Neural cell (in vitro differentiated cells): ENCODE results near the gene USP9X. TPM values are rescaled to one million over a fixed set of nuclear protein-coding genes. Genes with fewer than 3 reads are reported as not detected.
"Not testable (repeated sequence)": the region's sequence is repeated elsewhere in the genome, so short reads cannot be mapped to it uniquely, and the experiment has no call there.

Experiments used
- H2AFZ ChIP-seq: fragments of 200-600, 300-800 bp; sonication (generic), shearing (Covaris generic); 2 replicates; pipeline ENCODE4 v1.6.0; 2014; ENCODE audit warnings: low read depth, mild to moderate bottlenecking, antibody characterized with exemption, low read length, moderate library complexity
- H3F3A ChIP-seq: fragments of 200-600 bp; shearing (Covaris generic); 2 replicates; pipeline ENCODE4 v1.6.1; 2016; ENCODE audit warnings: mild to moderate bottlenecking, moderate library complexity, mixed read lengths, antibody characterized with exemption, low read length; ENCODE audit not compliant: insufficient read depth, poor library complexity, severe bottlenecking
- H3K27ac ChIP-seq: fragments of 200-600, 300-800 bp; sonication (generic), shearing (Covaris generic); 2 replicates; pipeline ENCODE4 v1.5.1; 2014; ENCODE audit warnings: mild to moderate bottlenecking, low read length, moderate library complexity
- H3K27me3 ChIP-seq: fragments of 300-800, 200-600 bp; sonication (generic), shearing (Covaris generic); 2 replicates; pipeline ENCODE4 v1.6.0; 2014; ENCODE audit warnings: mild to moderate bottlenecking, low read depth, low read length, moderate library complexity; ENCODE audit not compliant: insufficient read depth
- H3K36me3 ChIP-seq: fragments of 300-800, 200-600 bp; sonication (generic), shearing (Covaris generic); 2 replicates; pipeline ENCODE4 v1.5.1; 2014; ENCODE audit warnings: mild to moderate bottlenecking, antibody characterized with exemption, low read length, moderate library complexity; ENCODE audit not compliant: insufficient read depth
- H3K4me2 ChIP-seq: fragments of 300-800, 200-600 bp; sonication (generic), shearing (Covaris generic); 2 replicates; pipeline ENCODE4 v1.6.0; 2014; ENCODE audit warnings: mild to moderate bottlenecking, low read length
- H3K4me3 ChIP-seq: fragments of 300-800, 200-600 bp; sonication (generic), shearing (Covaris generic); 2 replicates; pipeline ENCODE4 v1.5.1; 2014; ENCODE audit warnings: mild to moderate bottlenecking, low read length, moderate library complexity
- H3K79me2 ChIP-seq: fragments of 200-600 bp; shearing (Covaris generic); replicated peaks from 2 replicates; pipeline ENCODE4 v1.6.0; 2014; ENCODE audit warnings: mild to moderate bottlenecking, low read length, moderate library complexity; ENCODE audit not compliant: insufficient read depth
- H3K9ac ChIP-seq: fragments of 300-800, 200-600 bp; sonication (generic), shearing (Covaris generic); 2 replicates; pipeline ENCODE4 v1.6.1; 2016; ENCODE audit warnings: mild to moderate bottlenecking, low read length, mixed read lengths
- H3K9me2 ChIP-seq: fragments of 200-600 bp; shearing (Covaris generic); 2 replicates; pipeline ENCODE4 v1.6.1; 2016; ENCODE audit warnings: mild to moderate bottlenecking, low read length, mixed read lengths; ENCODE audit not compliant: insufficient read depth
- H3K9me3 ChIP-seq: fragments of 200-600, 300-800 bp; sonication (generic), shearing (Covaris generic); 2 replicates; pipeline ENCODE4 v1.6.1; 2016; ENCODE audit warnings: mild to moderate bottlenecking, mixed run types, low read length, moderate library complexity, mixed read lengths
- H4K20me1 ChIP-seq: fragments of 200-600 bp; shearing (Covaris generic); 2 replicates; pipeline ENCODE4 v1.6.1; 2016; ENCODE audit warnings: mild to moderate bottlenecking, mixed run types; ENCODE audit not compliant: insufficient read depth
- EP300 ChIP-seq: fragments of 450-650 bp; conservative IDR thresholded peaks from 2 replicates; pipeline ENCODE4 v1.6.1; 2014; ENCODE audit warnings: antibody characterized with exemption, mild to moderate bottlenecking, moderate library complexity; ENCODE audit not compliant: poor library complexity, severe bottlenecking
- EZH2 ChIP-seq: fragments of 200-600, 300-800 bp; shearing (Covaris generic), sonication (generic); IDR thresholded peaks from 2 replicates; pipeline ENCODE4 v1.6.1; 2014; ENCODE audit warnings: antibody characterized with exemption, low read length, borderline replicate concordance, mild to moderate bottlenecking; ENCODE audit not compliant: insufficient read depth, poor library complexity, severe bottlenecking
- MXI1 ChIP-seq: fragments of 450-650 bp; conservative IDR thresholded peaks from 2 replicates; pipeline ENCODE4 v1.6.1; 2014; ENCODE audit warnings: antibody characterized with exemption, mild to moderate bottlenecking; ENCODE audit not compliant: poor library complexity, severe bottlenecking
- POLR2AphosphoS5 ChIP-seq: IDR thresholded peaks from 2 replicates; pipeline ENCODE4 v1.6.1; 2012
- RAD21 ChIP-seq: fragments of 450-650 bp; conservative IDR thresholded peaks from 2 replicates; pipeline ENCODE4 v1.6.1; 2014; ENCODE audit warnings: antibody characterized with exemption, mild to moderate bottlenecking, moderate library complexity
- SMC3 ChIP-seq: fragments of 450-650 bp; conservative IDR thresholded peaks from 2 replicates; pipeline ENCODE4 v1.6.1; 2014; ENCODE audit warnings: antibody characterized with exemption, mild to moderate bottlenecking, moderate library complexity; ENCODE audit not compliant: poor library complexity
- TAF1 ChIP-seq: IDR thresholded peaks from 2 replicates; pipeline ENCODE4 v1.6.1; 2012; ENCODE audit warnings: low read depth
- polyA plus RNA-seq: library from polyadenylated mRNA; depleted of rRNA; stranded (reverse); fragments of >200 nt; gene quantifications from 2 replicates; pipeline ENCODE4 v1.2.3, GENCODE V29; 2014
- TF ChIP-seq, protein P1 (sequence below): IDR thresholded peaks from 2 replicates; pipeline ENCODE4 v1.6.1; 2012; ENCODE audit warnings: borderline replicate concordance
- TF ChIP-seq, protein P2 (sequence below): fragments of 450-650 bp; IDR thresholded peaks from 2 replicates; pipeline ENCODE4 v1.5.1; 2014; ENCODE audit warnings: antibody characterized with exemption, mild to moderate bottlenecking, moderate library complexity; ENCODE audit not compliant: poor library complexity, severe bottlenecking

USP9X gene
- polyA plus RNA-seq, 1 donor from 2014 or later: 36.1 TPM

DNA sequence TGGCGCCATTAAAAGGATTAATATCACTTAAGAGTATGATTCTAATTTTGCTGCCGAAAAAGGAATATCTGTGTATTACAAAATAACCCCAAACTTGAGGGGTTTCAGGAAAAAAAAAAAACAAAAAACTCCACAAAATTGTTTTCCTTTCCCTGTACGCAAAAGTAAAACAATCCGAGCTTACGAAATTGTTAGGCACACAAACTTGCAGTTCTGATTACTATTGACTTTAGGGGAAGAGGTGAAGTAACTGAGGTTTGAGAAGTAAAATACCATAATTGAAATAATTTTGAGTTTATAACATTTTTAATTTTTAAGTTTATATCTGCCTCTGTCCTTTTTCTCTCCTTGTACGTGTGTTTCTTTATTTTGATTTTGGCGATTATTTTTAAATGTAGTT is 64.8 kb downstream of the USP9X start:
- Histone ChIP-seq H3K27ac (no peak overlapping the region), H3K9me3 (no peaks in the 10 kb centered on the region), H3K36me3 (no peaks in the 10 kb centered on the region)

GRCh38 chrX:41151726-41152125 is 66.5 kb downstream of the USP9X start:
- not testable (repeated sequence) for H3K36me3 ChIP-seq, H3K27ac ChIP-seq, H3K4me3 ChIP-seq, H3K79me2 ChIP-seq, H2AFZ ChIP-seq, H3K9me3 ChIP-seq, H3K9ac ChIP-seq, H3F3A ChIP-seq, H3K27me3 ChIP-seq, H3K9me2 ChIP-seq, H3K4me2 ChIP-seq, H4K20me1 ChIP-seq

More for the DNA sequence above, 64.8 kb downstream of the USP9X start:
- Histone ChIP-seq H3K4me3 (no peak overlapping the region), H3K9ac (no peak overlapping the region), H3K9me2 (no peaks in the 10 kb centered on the region), H4K20me1 (no peaks in the 10 kb centered on the region), H3F3A (no peaks in the 10 kb centered on the region), H3K4me2 (no peak overlapping the region), H3K79me2 (no peaks in the 10 kb centered on the region), H3K27me3 (no peaks in the 10 kb centered on the region), H2AFZ (no peak overlapping the region)
- TF ChIP-seq MXI1: no peak
- TF ChIP-seq, protein P1, sequence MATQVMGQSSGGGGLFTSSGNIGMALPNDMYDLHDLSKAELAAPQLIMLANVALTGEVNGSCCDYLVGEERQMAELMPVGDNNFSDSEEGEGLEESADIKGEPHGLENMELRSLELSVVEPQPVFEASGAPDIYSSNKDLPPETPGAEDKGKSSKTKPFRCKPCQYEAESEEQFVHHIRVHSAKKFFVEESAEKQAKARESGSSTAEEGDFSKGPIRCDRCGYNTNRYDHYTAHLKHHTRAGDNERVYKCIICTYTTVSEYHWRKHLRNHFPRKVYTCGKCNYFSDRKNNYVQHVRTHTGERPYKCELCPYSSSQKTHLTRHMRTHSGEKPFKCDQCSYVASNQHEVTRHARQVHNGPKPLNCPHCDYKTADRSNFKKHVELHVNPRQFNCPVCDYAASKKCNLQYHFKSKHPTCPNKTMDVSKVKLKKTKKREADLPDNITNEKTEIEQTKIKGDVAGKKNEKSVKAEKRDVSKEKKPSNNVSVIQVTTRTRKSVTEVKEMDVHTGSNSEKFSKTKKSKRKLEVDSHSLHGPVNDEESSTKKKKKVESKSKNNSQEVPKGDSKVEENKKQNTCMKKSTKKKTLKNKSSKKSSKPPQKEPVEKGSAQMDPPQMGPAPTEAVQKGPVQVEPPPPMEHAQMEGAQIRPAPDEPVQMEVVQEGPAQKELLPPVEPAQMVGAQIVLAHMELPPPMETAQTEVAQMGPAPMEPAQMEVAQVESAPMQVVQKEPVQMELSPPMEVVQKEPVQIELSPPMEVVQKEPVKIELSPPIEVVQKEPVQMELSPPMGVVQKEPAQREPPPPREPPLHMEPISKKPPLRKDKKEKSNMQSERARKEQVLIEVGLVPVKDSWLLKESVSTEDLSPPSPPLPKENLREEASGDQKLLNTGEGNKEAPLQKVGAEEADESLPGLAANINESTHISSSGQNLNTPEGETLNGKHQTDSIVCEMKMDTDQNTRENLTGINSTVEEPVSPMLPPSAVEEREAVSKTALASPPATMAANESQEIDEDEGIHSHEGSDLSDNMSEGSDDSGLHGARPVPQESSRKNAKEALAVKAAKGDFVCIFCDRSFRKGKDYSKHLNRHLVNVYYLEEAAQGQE: no peak
- TF ChIP-seq SMC3: no peak
- TF ChIP-seq, protein P2, sequence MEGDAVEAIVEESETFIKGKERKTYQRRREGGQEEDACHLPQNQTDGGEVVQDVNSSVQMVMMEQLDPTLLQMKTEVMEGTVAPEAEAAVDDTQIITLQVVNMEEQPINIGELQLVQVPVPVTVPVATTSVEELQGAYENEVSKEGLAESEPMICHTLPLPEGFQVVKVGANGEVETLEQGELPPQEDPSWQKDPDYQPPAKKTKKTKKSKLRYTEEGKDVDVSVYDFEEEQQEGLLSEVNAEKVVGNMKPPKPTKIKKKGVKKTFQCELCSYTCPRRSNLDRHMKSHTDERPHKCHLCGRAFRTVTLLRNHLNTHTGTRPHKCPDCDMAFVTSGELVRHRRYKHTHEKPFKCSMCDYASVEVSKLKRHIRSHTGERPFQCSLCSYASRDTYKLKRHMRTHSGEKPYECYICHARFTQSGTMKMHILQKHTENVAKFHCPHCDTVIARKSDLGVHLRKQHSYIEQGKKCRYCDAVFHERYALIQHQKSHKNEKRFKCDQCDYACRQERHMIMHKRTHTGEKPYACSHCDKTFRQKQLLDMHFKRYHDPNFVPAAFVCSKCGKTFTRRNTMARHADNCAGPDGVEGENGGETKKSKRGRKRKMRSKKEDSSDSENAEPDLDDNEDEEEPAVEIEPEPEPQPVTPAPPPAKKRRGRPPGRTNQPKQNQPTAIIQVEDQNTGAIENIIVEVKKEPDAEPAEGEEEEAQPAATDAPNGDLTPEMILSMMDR: no peak
- no peak for TF ChIP-seq POLR2AphosphoS5
- no peak for TF ChIP-seq RAD21
- no peak for TF ChIP-seq TAF1
- TF ChIP-seq EP300: no peak
- TF ChIP-seq EZH2: no peak

- H3K36me3 ChIP-seq: no peaks in the 10 kb centered on the region
- no peaks in the 10 kb centered on the region for H3K9me3 ChIP-seq
- H3K79me2 ChIP-seq: no peaks in the 10 kb centered on the region
- no peak overlapping the region for H3K9ac ChIP-seq
- no peaks in the 10 kb centered on the region for H3K27me3 ChIP-seq
- no peak overlapping the region for H3K4me2 ChIP-seq
- H4K20me1 ChIP-seq: no peaks in the 10 kb centered on the region
- no peaks in the 10 kb centered on the region for H3K9me2 ChIP-seq
- TF ChIP-seq, protein P2: no peak
- TF ChIP-seq EP300: no peak
- no peak for TF ChIP-seq EZH2
- TF ChIP-seq MXI1: no peak
- no peak for TF ChIP-seq TAF1
- TF ChIP-seq POLR2AphosphoS5: no peak
- TF ChIP-seq, protein P1: no peak
- no peak for TF ChIP-seq RAD21
- no peak for TF ChIP-seq SMC3
- H2AFZ ChIP-seq: no peak overlapping the region
- no peak overlapping the region for H3K4me3 ChIP-seq
- H3F3A ChIP-seq: no peaks in the 10 kb centered on the region
- no peak overlapping the region for H3K27ac ChIP-seq
Observed at GRCh38 chrX:41152221-41152620, 67.0 kb downstream of the USP9X start.
